ENCODE results near the gene HECTD4.

GRCh38 chr12:112146123-112146522 is 236.1 kb downstream of the HECTD4 start:
- TF ChIP-seq, protein P1, sequence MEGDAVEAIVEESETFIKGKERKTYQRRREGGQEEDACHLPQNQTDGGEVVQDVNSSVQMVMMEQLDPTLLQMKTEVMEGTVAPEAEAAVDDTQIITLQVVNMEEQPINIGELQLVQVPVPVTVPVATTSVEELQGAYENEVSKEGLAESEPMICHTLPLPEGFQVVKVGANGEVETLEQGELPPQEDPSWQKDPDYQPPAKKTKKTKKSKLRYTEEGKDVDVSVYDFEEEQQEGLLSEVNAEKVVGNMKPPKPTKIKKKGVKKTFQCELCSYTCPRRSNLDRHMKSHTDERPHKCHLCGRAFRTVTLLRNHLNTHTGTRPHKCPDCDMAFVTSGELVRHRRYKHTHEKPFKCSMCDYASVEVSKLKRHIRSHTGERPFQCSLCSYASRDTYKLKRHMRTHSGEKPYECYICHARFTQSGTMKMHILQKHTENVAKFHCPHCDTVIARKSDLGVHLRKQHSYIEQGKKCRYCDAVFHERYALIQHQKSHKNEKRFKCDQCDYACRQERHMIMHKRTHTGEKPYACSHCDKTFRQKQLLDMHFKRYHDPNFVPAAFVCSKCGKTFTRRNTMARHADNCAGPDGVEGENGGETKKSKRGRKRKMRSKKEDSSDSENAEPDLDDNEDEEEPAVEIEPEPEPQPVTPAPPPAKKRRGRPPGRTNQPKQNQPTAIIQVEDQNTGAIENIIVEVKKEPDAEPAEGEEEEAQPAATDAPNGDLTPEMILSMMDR (IDR thresholded peaks at IDR 0.05; ENCODE audit: low read length): no peak
- no peak for TF ChIP-seq EZH2 (IDR thresholded peaks at IDR 0.05; ENCODE audit: borderline replicate concordance, low read length)
